NCI-H2029 (cell line): ENCODE measurements around the gene SSH2.

Experiments used
- DNase-seq: peaks from one replicate; lab custom pipeline; 2025; lab: John Stamatoyannopoulos, UW

SSH2 gene

GRCh38 chr17:29778956-29779811 is 150.8 kb downstream of the SSH2 start:
- no peak for DNase-seq

GRCh38 chr17:29777663-29778062 is 152.4 kb downstream of the SSH2 start:
- DNase-seq = no peak

GRCh38 chr17:29776026-29776425 is 154.0 kb downstream of the SSH2 start:
- no peak for DNase-seq

- no peak for DNase-seq
Observed at GRCh38 chr17:29772981-29773380, 157.0 kb downstream of the SSH2 start.

- DNase-seq = no peak
Observed at GRCh38 chr17:29771546-29771945, 158.5 kb downstream of the SSH2 start.

GRCh38 chr17:29769225-29769624 is 160.8 kb downstream of the SSH2 start:
- no peak for DNase-seq

GRCh38 chr17:29766796-29767327 is 163.2 kb downstream of the SSH2 start:
- no peak for DNase-seq

GRCh38 chr17:29764748-29765147 is 165.3 kb downstream of the SSH2 start:
- DNase-seq = no peak

GRCh38 chr17:29764217-29764616 is 165.8 kb downstream of the SSH2 start:
- DNase-seq = no peak

- no peak for DNase-seq
Observed at GRCh38 chr17:29763273-29763672, 166.8 kb downstream of the SSH2 start.

- DNase-seq = no peak
Observed at GRCh38 chr17:29761040-29761761, 168.8 kb downstream of the SSH2 start.

- DNase-seq = no peak
Observed at GRCh38 chr17:29760279-29761039, 169.6 kb downstream of the SSH2 start.

- no peak for DNase-seq
Observed at GRCh38 chr17:29758255-29758654, 171.8 kb downstream of the SSH2 start.

- DNase-seq = no peak
Observed at GRCh38 chr17:29757788-29758187, 172.2 kb downstream of the SSH2 start.

- DNase-seq = no peak
Observed at GRCh38 chr17:29753845-29754439, 176.1 kb downstream of the SSH2 start.

GRCh38 chr17:29749045-29749825 is 180.8 kb downstream of the SSH2 start:
- DNase-seq = no peak

GRCh38 chr17:29748400-29748799 is 181.6 kb downstream of the SSH2 start:
- DNase-seq = no peak

GRCh38 chr17:29747660-29748059 is 182.4 kb downstream of the SSH2 start:
- DNase-seq = no peak

GRCh38 chr17:29746669-29747068 is 183.4 kb downstream of the SSH2 start:
- DNase-seq = no peak

- DNase-seq = no peak
Observed at GRCh38 chr17:29744121-29744520, 185.9 kb downstream of the SSH2 start.

GRCh38 chr17:29742210-29742513 is 187.9 kb downstream of the SSH2 start:
- no peak for DNase-seq
